GM19238 (cell line): ENCODE measurements around the gene MFRP.

Experiments used
- DNase-seq: peaks from one replicate; pipeline ENCODE4 v3.0.0; 2011; ENCODE audit warnings: low spot score; ENCODE audit not compliant: insufficient read length

Gene MFRP

GRCh38 chr11:119319136-119319699 is 27.3 kb downstream of the MFRP start:
- no peak for DNase-seq

- DNase-seq, result no peak
Observed at GRCh38 chr11:119318240-119319135, 28.0 kb downstream of the MFRP start.

- no peak for DNase-seq
Observed at GRCh38 chr11:119317592-119318239, 28.8 kb downstream of the MFRP start.

- DNase-seq, result no peak
Observed at GRCh38 chr11:119316729-119317591, 29.5 kb downstream of the MFRP start, which contains the start of gene MCAM. Gene MCAM, minus strand, starts transcription at chr11:119317130. Its CDS starts 29 bp downstream, at chr11:119317101.

- no peak for DNase-seq
Observed at GRCh38 chr11:119316016-119316728, 30.3 kb downstream of the MFRP start.

- DNase-seq, result no peak
Observed at GRCh38 chr11:119315131-119316015, 31.1 kb downstream of the MFRP start.

- DNase-seq, result no peak
Observed at GRCh38 chr11:119314726-119315125, 31.8 kb downstream of the MFRP start.

- no peak for DNase-seq
Observed at GRCh38 chr11:119310682-119311052, 35.8 kb downstream of the MFRP start.

GRCh38 chr11:119309953-119310681 is 36.4 kb downstream of the MFRP start:
- no peak for DNase-seq

- no peak for DNase-seq
Observed at GRCh38 chr11:119309411-119309810, 37.1 kb downstream of the MFRP start.

GRCh38 chr11:119307974-119308373 is 38.5 kb downstream of the MFRP start:
- DNase-seq, result no peak

GRCh38 chr11:119307219-119307618 is 39.3 kb downstream of the MFRP start:
- no peak for DNase-seq

GRCh38 chr11:119306373-119306890 is 40.1 kb downstream of the MFRP start:
- DNase-seq, result no peak

GRCh38 chr11:119305556-119306372 is 40.7 kb downstream of the MFRP start:
- no peak for DNase-seq

- no peak for DNase-seq
Observed at GRCh38 chr11:119303227-119303718, 43.2 kb downstream of the MFRP start.

GRCh38 chr11:119300198-119300964 is 46.1 kb downstream of the MFRP start:
- no peak for DNase-seq

GRCh38 chr11:119299416-119299815 is 47.1 kb downstream of the MFRP start:
- no peak for DNase-seq
